Tibial artery (tissue), 4 donors: Measurements from ENCODE around the gene MACROD2.

Experiments
- DNase-seq, 2 donors: peaks; one replicate each; pipeline ENCODE4 v3.0.0-alpha.2; 2019
- H3K27ac ChIP-seq, 2 donors: fragments of 200-600 bp; sonication (generic) in 1 of 2; 1 replicate in 1 of 2; 2 replicates in 1 of 2; pipeline ENCODE4 v1.5.1; 2018 to 2019; ENCODE audit warnings: mild to moderate bottlenecking in 1 of 2
- H3K27me3 ChIP-seq, 2 donors: fragments of 200-600 bp; sonication (generic) in 1 of 2; one replicate each; pipeline versions ENCODE4 v1.5.1 to v1.6.0; 2016 to 2019
- H3K36me3 ChIP-seq, 3 donors: fragments of 200-600 bp; sonication (generic) in 2 of 3; one replicate each; pipeline ENCODE4 v1.5.1; 2016 to 2019; ENCODE audit warnings: mild to moderate bottlenecking in 2 of 3
- H3K4me1 ChIP-seq, 4 donors: fragments of 200-600 bp; sonication (generic) in 2 of 4; 1 replicate in 3 of 4; 2 replicates in 1 of 4; pipeline ENCODE4 v1.5.1; 2016 to 2019
- H3K4me3 ChIP-seq, 2 donors: fragments of 200-600 bp; sonication (generic) in 1 of 2; 1 replicate in 1 of 2; 2 replicates in 1 of 2; pipeline ENCODE4 v1.5.1; 2018 to 2019; ENCODE audit warnings: mild to moderate bottlenecking in 2 of 2
- H3K9me3 ChIP-seq, 3 donors: fragments of 200-600 bp; sonication (generic) in 1 of 3; one replicate each; pipeline ENCODE4 v1.5.1; 2016 to 2019
- intact Hi-C: fragments of 100-400 bp; cut with DNase I; formaldehyde crosslinking; loops from one replicate; pipeline ENCODE4 v1.15.0; 2023; ENCODE audit warnings: low total_unique reads
- TF ChIP-seq, protein P1 (sequence below), 2 experiments: fragments of 200-600 bp in 1 of 2; fragments of 450-650 bp in 1 of 2; IDR thresholded peaks; one replicate each; pipeline ENCODE4 v1.5.1; 2017 to 2019; ENCODE audit warnings: antibody characterized with exemption in 2 of 2, mild to moderate bottlenecking in 1 of 2, moderate library complexity in 1 of 2

The MACROD2 gene

DNA sequence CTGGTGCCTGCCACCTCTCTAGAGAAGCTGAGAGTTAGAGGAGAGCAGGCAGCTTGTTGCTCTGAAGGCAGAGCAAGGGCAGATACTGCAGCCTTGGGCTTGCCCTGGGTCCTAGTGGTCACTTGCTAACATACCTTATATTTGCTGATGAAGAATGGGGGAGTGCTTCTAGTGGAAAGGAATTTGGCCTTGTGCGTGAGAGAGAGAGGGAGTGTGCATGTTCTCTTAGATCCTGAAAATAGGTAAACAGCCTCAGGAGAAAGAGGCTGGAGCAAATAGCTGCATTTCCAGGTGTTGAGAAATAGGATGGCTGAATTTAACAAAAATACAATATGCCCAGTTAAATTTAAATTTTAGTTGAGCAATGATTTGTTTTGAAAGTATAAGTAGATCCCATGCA, 1066.6 kb downstream of the MACROD2 start:
- no peak overlapping the region for H3K4me3 ChIP-seq
- no peaks in the 10 kb centered on the region for H3K27me3 ChIP-seq
- no peaks in the 10 kb centered on the region for H3K9me3 ChIP-seq
- TF ChIP-seq, protein P1, sequence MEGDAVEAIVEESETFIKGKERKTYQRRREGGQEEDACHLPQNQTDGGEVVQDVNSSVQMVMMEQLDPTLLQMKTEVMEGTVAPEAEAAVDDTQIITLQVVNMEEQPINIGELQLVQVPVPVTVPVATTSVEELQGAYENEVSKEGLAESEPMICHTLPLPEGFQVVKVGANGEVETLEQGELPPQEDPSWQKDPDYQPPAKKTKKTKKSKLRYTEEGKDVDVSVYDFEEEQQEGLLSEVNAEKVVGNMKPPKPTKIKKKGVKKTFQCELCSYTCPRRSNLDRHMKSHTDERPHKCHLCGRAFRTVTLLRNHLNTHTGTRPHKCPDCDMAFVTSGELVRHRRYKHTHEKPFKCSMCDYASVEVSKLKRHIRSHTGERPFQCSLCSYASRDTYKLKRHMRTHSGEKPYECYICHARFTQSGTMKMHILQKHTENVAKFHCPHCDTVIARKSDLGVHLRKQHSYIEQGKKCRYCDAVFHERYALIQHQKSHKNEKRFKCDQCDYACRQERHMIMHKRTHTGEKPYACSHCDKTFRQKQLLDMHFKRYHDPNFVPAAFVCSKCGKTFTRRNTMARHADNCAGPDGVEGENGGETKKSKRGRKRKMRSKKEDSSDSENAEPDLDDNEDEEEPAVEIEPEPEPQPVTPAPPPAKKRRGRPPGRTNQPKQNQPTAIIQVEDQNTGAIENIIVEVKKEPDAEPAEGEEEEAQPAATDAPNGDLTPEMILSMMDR (IDR thresholded peaks at IDR 0.05) = no peak
- no peak overlapping the region for H3K27ac ChIP-seq
- intact Hi-C loops = no loop called here
- no peaks in the 10 kb centered on the region for H3K36me3 ChIP-seq
- no peaks in the 10 kb centered on the region for H3K4me1 ChIP-seq
- DNase-seq = no peak

DNA sequence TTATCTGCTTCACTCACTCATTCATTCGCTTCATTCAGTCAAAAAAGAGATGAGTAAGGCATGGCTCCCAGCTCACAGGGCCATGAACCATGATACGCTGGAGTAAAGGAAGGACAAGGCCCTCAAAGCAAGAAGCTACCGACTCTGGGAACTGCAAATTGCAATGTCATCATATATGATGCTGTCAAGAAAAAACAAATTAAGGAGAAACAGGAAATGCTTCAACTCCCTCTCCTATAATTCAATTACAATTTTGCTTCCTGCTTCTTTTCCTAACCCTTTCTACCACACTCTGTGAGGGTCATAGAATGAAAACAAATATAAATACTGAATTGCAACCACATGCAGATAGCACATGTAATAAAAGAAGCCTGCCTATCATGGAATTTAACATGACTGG, 1067.8 kb downstream of the MACROD2 start:
- Histone ChIP-seq H3K27me3 (no peaks in the 10 kb centered on the region), H3K27ac (no peak overlapping the region), H3K4me3 (no peak overlapping the region), H3K36me3 (no peaks in the 10 kb centered on the region), H3K9me3 (no peaks in the 10 kb centered on the region), H3K4me1 (no peaks in the 10 kb centered on the region)
- intact Hi-C loops = no loop called here
- DNase-seq = no peak
- TF ChIP-seq, protein P1 (IDR thresholded peaks at IDR 0.05) = no peak

DNA sequence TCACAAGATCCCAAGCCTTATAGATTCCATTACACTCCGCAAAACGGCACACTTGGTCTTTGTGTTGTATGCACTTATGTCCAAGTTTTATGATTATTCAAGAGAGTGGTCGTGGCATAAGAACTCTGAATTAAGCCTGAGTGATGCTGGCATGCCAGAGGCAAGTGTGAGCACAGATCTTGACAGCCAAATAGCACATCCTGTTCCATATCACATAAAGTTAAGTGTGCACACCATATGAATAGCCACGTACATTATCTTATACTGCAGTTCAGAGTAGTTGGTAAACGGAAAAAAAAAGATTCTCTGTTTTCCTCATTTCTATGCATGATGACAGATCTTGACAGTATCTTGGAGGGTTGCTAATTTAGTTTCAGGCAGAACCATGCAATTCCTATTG, 1069.4 kb downstream of the MACROD2 start:
- no peak overlapping the region for H3K27ac ChIP-seq
- no peak for DNase-seq
- no peaks in the 10 kb centered on the region for H3K4me1 ChIP-seq
- intact Hi-C loops = no loop called here
- H3K9me3 ChIP-seq = no peaks in the 10 kb centered on the region
- H3K27me3 ChIP-seq = no peaks in the 10 kb centered on the region
- TF ChIP-seq, protein P1 (IDR thresholded peaks at IDR 0.05) = no peak
- H3K36me3 ChIP-seq = no peaks in the 10 kb centered on the region
- H3K4me3 ChIP-seq = no peak overlapping the region

DNA sequence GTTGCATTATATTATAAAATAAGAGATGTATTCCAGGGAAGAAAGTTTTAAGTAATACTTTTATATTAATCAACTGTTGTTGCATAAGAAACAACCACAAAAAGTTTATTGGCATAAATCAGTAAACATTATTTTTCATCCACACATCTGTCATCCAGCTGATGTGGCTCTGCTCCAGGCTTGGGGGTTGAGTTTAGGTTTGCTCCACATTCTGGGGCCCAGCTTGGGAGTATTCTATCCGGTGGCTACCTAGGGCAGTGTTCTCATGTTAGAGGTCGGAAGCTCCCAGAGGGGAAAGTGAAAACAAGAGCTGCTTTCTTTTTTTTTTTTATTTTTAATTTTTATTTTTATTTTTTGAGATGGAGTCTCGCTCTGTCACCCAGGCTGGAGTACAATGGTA, 1070.5 kb downstream of the MACROD2 start:
- Histone ChIP-seq H3K27ac (no peak overlapping the region), H3K27me3 (no peaks in the 10 kb centered on the region), H3K9me3 (no peaks in the 10 kb centered on the region), H3K4me1 (no peaks in the 10 kb centered on the region), H3K4me3 (no peak overlapping the region), H3K36me3 (no peaks in the 10 kb centered on the region)
- DNase-seq = no peak
- TF ChIP-seq, protein P1 (IDR thresholded peaks at IDR 0.05) = no peak
- intact Hi-C loops = no loop called here

DNA sequence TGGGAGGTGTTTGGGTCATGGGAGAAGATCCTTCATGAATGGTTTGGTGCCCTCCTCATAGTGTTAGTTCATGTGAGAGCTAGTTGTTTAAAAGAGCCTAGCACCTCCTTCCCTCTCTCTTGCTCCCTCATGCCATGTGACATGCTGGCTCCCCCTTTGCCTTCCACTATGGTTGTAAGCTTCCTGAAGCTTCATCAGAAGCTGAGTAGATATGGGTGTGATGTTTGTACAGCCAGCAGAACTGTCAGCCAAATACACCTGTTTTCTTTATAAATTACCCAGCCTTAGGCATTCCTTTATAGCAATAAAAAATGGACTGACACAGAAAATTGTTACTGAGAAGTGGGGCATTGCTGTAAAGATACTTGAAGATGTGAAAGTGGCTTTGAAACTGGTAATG, 1073.2 kb downstream of the MACROD2 start:
- intact Hi-C loops = no loop called here
- Histone ChIP-seq H3K9me3 (no peaks in the 10 kb centered on the region), H3K36me3 (no peaks in the 10 kb centered on the region), H3K4me3 (no peak overlapping the region), H3K27ac (no peak overlapping the region), H3K4me1 (no peaks in the 10 kb centered on the region), H3K27me3 (no peaks in the 10 kb centered on the region)
- no peak for DNase-seq
- TF ChIP-seq, protein P1 (IDR thresholded peaks at IDR 0.05) = no peak

DNA sequence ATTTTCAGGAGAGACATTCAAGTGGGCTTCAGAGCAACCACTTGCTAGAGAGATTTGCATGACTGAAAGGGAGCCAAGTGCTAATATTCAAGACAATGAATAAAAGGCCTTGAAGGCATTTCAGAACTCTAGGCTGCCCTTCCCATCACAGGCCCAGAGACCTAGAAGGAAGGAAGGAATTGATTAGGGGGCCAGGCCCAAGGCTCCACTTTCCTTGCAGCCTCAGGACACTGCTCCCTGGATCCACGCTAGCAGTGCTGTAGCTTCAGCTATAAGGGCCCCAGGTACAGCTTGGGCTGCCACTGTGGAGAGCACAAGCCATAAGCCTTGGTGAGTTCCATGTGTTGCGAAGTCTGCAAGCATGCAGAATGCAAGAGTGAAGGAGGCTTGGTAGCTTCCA, 1074.0 kb downstream of the MACROD2 start:
- Histone ChIP-seq H3K4me1 (no peaks in the 10 kb centered on the region), H3K36me3 (no peaks in the 10 kb centered on the region), H3K27me3 (no peaks in the 10 kb centered on the region), H3K27ac (no peak overlapping the region), H3K4me3 (no peak overlapping the region), H3K9me3 (no peaks in the 10 kb centered on the region)
- TF ChIP-seq, protein P1 (IDR thresholded peaks at IDR 0.05) = no peak
- intact Hi-C loops = no loop called here
- no peak for DNase-seq
